Subcutaneous adipose tissue (tissue), 4 donors: ENCODE results near the gene METRNL. TPM values are rescaled to one million over a fixed set of nuclear protein-coding genes. Genes with fewer than 3 reads are reported as not detected.

Source experiments
- total RNA-seq, 4 donors: library from RNA; depleted of rRNA; stranded (reverse); fragments of >200 nt; gene quantifications; one replicate each; pipeline ENCODE4 v1.1.0, GENCODE V29; 2016
- TF ChIP-seq, protein P1 (sequence below): fragments of 450-650 bp; IDR thresholded peaks from one replicate; pipeline ENCODE4 v1.5.1; 2016; ENCODE audit warnings: low read depth, mild to moderate bottlenecking, control low read depth, antibody characterized with exemption, moderate library complexity

The METRNL gene
- total RNA-seq, 4 donors from 2014 or later = 53.5 to 114 (median 86.4) TPM

- TF ChIP-seq, protein P1, sequence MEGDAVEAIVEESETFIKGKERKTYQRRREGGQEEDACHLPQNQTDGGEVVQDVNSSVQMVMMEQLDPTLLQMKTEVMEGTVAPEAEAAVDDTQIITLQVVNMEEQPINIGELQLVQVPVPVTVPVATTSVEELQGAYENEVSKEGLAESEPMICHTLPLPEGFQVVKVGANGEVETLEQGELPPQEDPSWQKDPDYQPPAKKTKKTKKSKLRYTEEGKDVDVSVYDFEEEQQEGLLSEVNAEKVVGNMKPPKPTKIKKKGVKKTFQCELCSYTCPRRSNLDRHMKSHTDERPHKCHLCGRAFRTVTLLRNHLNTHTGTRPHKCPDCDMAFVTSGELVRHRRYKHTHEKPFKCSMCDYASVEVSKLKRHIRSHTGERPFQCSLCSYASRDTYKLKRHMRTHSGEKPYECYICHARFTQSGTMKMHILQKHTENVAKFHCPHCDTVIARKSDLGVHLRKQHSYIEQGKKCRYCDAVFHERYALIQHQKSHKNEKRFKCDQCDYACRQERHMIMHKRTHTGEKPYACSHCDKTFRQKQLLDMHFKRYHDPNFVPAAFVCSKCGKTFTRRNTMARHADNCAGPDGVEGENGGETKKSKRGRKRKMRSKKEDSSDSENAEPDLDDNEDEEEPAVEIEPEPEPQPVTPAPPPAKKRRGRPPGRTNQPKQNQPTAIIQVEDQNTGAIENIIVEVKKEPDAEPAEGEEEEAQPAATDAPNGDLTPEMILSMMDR = no peak
These were observed 23.4 kb upstream of the METRNL start for GRCh38 chr17:83055911-83056582.

- TF ChIP-seq, protein P1 = no peak
These were observed 22.6 kb upstream of the METRNL start for GRCh38 chr17:83056583-83057396.

DNA sequence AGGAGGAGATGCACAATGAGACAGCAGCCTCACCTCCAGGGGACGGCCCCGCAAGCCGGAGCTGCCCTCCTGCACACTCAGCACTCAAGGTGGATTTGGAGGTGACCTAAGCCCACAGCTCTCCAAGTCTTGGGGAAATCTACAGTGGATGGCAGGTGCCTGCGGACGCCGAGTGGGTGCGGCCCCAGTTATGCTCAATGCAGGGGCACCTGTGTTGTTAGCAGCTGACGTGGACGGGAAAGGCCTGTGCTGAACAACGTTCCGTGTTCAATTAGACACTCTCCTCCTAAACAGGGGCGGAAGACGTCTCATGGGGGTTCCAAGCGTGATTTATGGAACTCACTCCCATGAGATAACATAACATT, 22.0 kb upstream of the METRNL start:
- TF ChIP-seq, protein P1 = no peak

DNA sequence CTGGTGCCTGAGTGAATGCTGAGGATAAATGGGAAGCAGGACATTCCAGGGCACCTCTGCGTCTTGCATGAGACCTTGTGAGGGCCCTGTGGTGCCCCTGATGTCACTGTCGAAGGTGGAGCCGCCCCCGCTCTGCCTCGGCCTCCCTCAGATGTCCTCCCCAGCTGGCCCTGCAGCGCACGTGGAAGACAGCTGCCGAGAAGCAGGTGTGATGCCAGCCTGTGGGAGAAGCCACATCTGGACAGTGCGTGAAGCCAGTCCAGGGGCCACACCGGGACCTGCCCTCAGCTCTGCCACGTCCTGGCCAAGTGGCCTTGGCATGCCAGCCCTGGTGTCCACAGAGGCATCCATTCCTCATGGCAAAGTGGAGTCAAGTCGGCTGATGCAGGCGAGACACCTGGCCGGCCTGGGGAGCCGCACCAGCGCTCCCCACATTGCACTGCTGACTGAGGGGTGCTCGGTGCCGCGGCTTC, 21.6 kb upstream of the METRNL start:
- TF ChIP-seq, protein P1 = no peak

DNA sequence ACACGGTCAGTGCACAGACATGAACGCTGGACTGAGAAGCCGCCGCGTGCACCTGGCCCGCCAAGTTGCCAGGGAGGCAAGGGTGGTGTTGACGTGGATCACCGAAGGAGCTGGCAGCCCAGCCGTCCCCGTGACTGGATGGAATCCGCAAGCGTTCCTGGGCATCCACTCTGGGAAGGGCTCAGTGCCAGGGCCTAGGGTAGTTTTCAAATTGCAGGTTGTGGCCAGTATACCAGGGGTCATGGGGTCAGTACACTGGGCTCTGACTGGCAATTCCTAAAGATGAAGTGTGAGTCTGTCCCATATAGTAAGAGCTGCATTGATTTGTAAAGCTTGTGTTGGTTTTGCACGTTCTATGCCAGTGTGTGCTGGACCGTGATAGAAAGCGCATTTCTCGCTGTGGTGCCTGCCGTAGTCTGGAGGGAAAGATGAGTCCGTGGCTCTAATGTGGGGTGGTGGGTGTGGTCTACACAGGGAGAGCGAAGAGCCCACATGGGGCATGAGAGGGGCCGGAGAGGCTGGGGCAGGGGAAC, 21.1 kb upstream of the METRNL start:
- TF ChIP-seq, protein P1 = no peak

DNA sequence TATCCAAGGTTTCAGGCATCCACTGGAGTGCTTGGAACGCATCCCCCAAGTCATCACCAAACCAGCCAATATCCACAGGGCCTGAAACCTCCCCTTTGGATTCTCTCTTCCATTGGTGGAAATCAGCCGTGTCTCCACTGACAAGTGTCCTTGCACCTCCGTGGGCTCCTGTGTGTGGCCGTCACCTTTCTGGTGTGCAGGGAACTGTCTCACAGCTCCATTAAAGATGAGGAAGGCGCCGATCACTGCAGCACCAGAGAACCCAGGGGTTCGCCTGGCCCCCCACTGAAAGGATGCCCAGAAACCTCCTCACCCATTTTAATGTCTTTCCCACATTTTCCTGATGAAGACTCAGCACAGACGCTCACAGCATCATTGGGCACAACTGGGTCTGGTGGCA, 17.8 kb upstream of the METRNL start:
- TF ChIP-seq, protein P1 = no peak

- TF ChIP-seq, protein P1 = no peak
These were observed 17.2 kb upstream of the METRNL start for GRCh38 chr17:83062011-83062817.
